ENCODE measurements around the gene ZNF615.
A peak's percentile ranks its signal among the peaks of the same experiment; 100 is the strongest.
"Not testable (repeated sequence)": the region's sequence is repeated elsewhere in the genome, so short reads cannot be mapped to it uniquely, and the experiment has no call there.

ZNF615 gene

GRCh38 chr19:52007806-52008557 is at the start of gene ZNF615:
ZNF615 (minus strand) TSS chr19:52008211; CDS start chr19:52003711, 4,500 bp downstream.
- peak; percentile 83 to 88 for DNase-seq

GRCh38 chr19:52056480-52056879 is 48.5 kb upstream of the ZNF615 start:
- DNase-seq = not testable (repeated sequence)

- not testable (repeated sequence) for DNase-seq
Measured at GRCh38 chr19:52051736-52052135, 43.7 kb upstream of the ZNF615 start.

- peak; percentile 71 for DNase-seq
Measured at GRCh38 chr19:52048555-52049501, 40.8 kb upstream of the ZNF615 start, which contains the start of gene ZNF432. ZNF432 (minus strand) TSS chr19:52048838; CDS start chr19:52046868, 1,970 bp downstream.

GRCh38 chr19:52039169-52039568 is 31.2 kb upstream of the ZNF615 start:
- no peak for DNase-seq

GRCh38 chr19:52034051-52034728 is 26.2 kb upstream of the ZNF615 start:
- DNase-seq = no peak

- DNase-seq = no peak
Measured at GRCh38 chr19:52028780-52029123, 20.7 kb upstream of the ZNF615 start.

GRCh38 chr19:52028027-52028779 is 20.2 kb upstream of the ZNF615 start, which contains the start of gene ZNF614:
ZNF614 (minus strand) TSS chr19:52028379; CDS start chr19:52025745, 2,634 bp downstream.
- peak; percentile 77 to 78 for DNase-seq

- not testable (repeated sequence) for DNase-seq
Measured at GRCh38 chr19:52026255-52026990, 18.4 kb upstream of the ZNF615 start.

- DNase-seq = not testable (repeated sequence)
Measured at GRCh38 chr19:52024478-52024877, 16.5 kb upstream of the ZNF615 start.

- DNase-seq = no peak
Measured at GRCh38 chr19:52022193-52022592, 14.2 kb upstream of the ZNF615 start.

- no peak for DNase-seq
Measured at GRCh38 chr19:52020506-52020905, 12.5 kb upstream of the ZNF615 start.

- no peak for DNase-seq
Measured at GRCh38 chr19:52010674-52011073, 2.7 kb upstream of the ZNF615 start.

GRCh38 chr19:52007451-52007805 is 583 bp downstream of the ZNF615 start:
- no peak for DNase-seq

- DNase-seq = no peak
Measured at GRCh38 chr19:51994048-51994644, 13.9 kb downstream of the ZNF615 start.

- no peak for DNase-seq
Measured at GRCh38 chr19:51993422-51993821, 14.6 kb downstream of the ZNF615 start.

- peak; percentile 72 to 73 for DNase-seq
Measured at GRCh38 chr19:51986309-51987291, 21.4 kb downstream of the ZNF615 start, which contains the start of gene ZNF350. ZNF350 (minus strand) TSS chr19:51986840; CDS start chr19:51974360, 12,480 bp downstream.

GRCh38 chr19:51983361-51983760 is 24.6 kb downstream of the ZNF615 start:
- DNase-seq = no peak

GRCh38 chr19:51980926-51981325 is 27.1 kb downstream of the ZNF615 start:
- DNase-seq = not testable (repeated sequence)

Measured in stimulated activated CD4-positive, alpha-beta T cell treated with anti-CD3 and anti-CD28 coated beads, Interleukin-2, amount 100 ng/mL, for 48 hours (primary cell).